Prostate gland (tissue), 2 donors: Measurements from ENCODE around the gene COTL1.
A peak's percentile ranks its signal among the peaks of the same experiment; 100 is the strongest.

Source experiments
- CTCF ChIP-seq, 4 experiments: fragments of 200-600 bp in 2 of 4; fragments of 450-650 bp in 2 of 4; sonication (generic) in 2 of 4; IDR thresholded peaks; 1 replicate in 3 of 4; 2 replicates in 1 of 4; pipeline ENCODE4 v1.5.1; 2016 to 2019; ENCODE audit warnings: antibody characterized with exemption in 4 of 4, mild to moderate bottlenecking in 2 of 4, moderate library complexity in 2 of 4
- POLR2A ChIP-seq: fragments of 450-650 bp; IDR thresholded peaks from one replicate; pipeline ENCODE4 v1.6.1; 2016; ENCODE audit warnings: antibody characterized with exemption, mild to moderate bottlenecking
- POLR2AphosphoS5 ChIP-seq: sonication (generic); formaldehyde crosslinking; IDR thresholded peaks from one replicate; pipeline ENCODE4 v1.6.1; 2017; ENCODE audit warnings: antibody characterized with exemption

GRCh38 chr16:84526794-84527531, 90.9 kb downstream of the COTL1 start:
- TF ChIP-seq CTCF (IDR thresholded peaks at IDR 0.05) (no peak), POLR2AphosphoS5 (peak; percentile 59), POLR2A (no peak)
